ENCODE data around the gene NUDT19. TPM values are rescaled to one million over a fixed set of nuclear protein-coding genes. Genes with fewer than 3 reads are reported as not detected.

Gene NUDT19
- total and polyA plus RNA-seq, 2 donors (not counting 3 experiments of a cell fraction or from before 2014, with no cell fraction given): 6.6 to 14.0 TPM

- Histone ChIP-seq H2AFZ (ENCODE audit: low read depth, low read length) (no peak overlapping the region), H3K9ac (replicated peaks; ENCODE audit: extremely low read depth, insufficient read depth, low read length) (no peak overlapping the region), H3K79me2 (ENCODE audit: control insufficient read depth, insufficient read depth, low read length) (no peaks in the 10 kb centered on the region), H3K4me3 (replicated peaks in 1 of 3; ENCODE audit: insufficient read depth in 1 of 3, low read depth in 1 of 3, low read length in 3 of 3) (no peak overlapping the region), H3K9me3 (replicated peaks; ENCODE audit: control insufficient read depth, insufficient read depth, low read length) (no peaks in the 10 kb centered on the region), H3K36me3 (ENCODE audit: control insufficient read depth in 2 of 2, extremely low read depth in 1 of 2, insufficient read depth in 2 of 2, low read length in 2 of 2) (no peaks in the 10 kb centered on the region), H3K27me3 (ENCODE audit: control insufficient read depth in 2 of 2, insufficient read depth in 2 of 2, low read length in 2 of 2) (peaks cover 0 to 4% of the 10 kb centered on the region in 2 experiments), H3K4me1 (ENCODE audit: control insufficient read depth, extremely low read depth, insufficient read depth, low read length) (no peaks in the 10 kb centered on the region), H3K9me1 (replicated peaks; ENCODE audit: control insufficient read depth, extremely low read depth, insufficient read depth, low read length) (no peaks in the 10 kb centered on the region), H3K4me2 (ENCODE audit: insufficient read depth, low read length) (no peak overlapping the region), H3K27ac (ENCODE audit: insufficient read depth, low read depth, low read length) (no peak overlapping the region), H4K20me1 (replicated peaks; ENCODE audit: control insufficient read depth, extremely low read depth, insufficient read depth, low read length) (no peaks in the 10 kb centered on the region)
- no peak for FAIRE-seq
- TF ChIP-seq GATA2 (IDR thresholded peaks at IDR 0.05; ENCODE audit: insufficient read depth, insufficient read length, low read depth, low read length): no peak
- TF ChIP-seq MYC (IDR thresholded peaks at IDR 0.05; ENCODE audit: low read depth, low read length): no peak
- no peak for TF ChIP-seq EZH2 (IDR thresholded peaks at IDR 0.05; ENCODE audit: borderline replicate concordance, low read depth, low read length, severe bottlenecking)
- no peak for TF ChIP-seq CTCF (IDR thresholded peaks at IDR 0.05; ENCODE audit: extremely low read depth in 1 of 2, insufficient read depth in 1 of 2, low read depth in 1 of 2, low read length in 2 of 2)
- TF ChIP-seq JUN (IDR thresholded peaks at IDR 0.05; ENCODE audit: borderline replicate concordance, insufficient read depth, insufficient read length, low read depth): no peak
- TF ChIP-seq POLR2AphosphoS5 (IDR thresholded peaks at IDR 0.05; ENCODE audit: insufficient read depth, low read depth, low read length): no peak
- no peak for TF ChIP-seq FOS (IDR thresholded peaks at IDR 0.05; ENCODE audit: borderline replicate concordance, insufficient read depth, low read length)
- TF ChIP-seq POLR2A (IDR thresholded peaks at IDR 0.05; ENCODE audit: low read depth, low read length): no peak
- no peak for TF ChIP-seq MAX (IDR thresholded peaks at IDR 0.05; ENCODE audit: insufficient read depth, insufficient read length)
- no TSS peak for BruUV-seq (replicated peaks)
- dilution Hi-C loops (cut with MboI; ENCODE audit: extremely low pct_ligation_motif_present, low sequenced_read_pairs): no loop called here
- intact Hi-C loops (cut with micrococcal nuclease): no loop called here
- no peak for DNase-seq (ENCODE audit: low read depth, low spot score)
- ChIA-PET POLR2A (no interaction called here), CTCF (interaction anchor here (1.0 kb wide), 1 partner anchor 149 kb away, joined by 3 read pairs; no protein-coding TSS in a partner anchor)
Observed at GRCh38 chr19:32748948-32749347, 57.3 kb downstream of the NUDT19 start.
